ENCODE results near the gene SRPK3.
"Not testable (repeated sequence)": the region's sequence is repeated elsewhere in the genome, so short reads cannot be mapped to it uniquely, and the experiment has no call there.

The SRPK3 gene

DNA sequence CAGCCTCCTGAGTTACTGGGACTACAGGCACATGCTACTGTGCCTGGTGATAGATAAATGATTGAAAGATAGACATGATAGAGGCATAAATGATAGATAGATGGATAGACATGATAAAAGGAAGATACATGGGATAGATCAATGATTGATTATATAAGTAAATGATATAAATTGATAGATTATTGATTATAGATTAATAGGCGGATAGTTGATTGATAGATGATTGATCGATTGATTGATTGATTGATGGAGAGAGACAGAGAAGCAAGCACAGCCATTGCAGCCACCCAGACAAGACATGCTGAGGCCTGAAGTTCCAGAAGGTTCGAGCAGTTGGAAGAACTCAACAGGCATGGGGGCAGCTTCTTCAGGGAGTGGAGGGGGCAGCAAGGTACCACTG lies 34.5 kb upstream of the SRPK3 start:
- DNase-seq, result no peak

DNA sequence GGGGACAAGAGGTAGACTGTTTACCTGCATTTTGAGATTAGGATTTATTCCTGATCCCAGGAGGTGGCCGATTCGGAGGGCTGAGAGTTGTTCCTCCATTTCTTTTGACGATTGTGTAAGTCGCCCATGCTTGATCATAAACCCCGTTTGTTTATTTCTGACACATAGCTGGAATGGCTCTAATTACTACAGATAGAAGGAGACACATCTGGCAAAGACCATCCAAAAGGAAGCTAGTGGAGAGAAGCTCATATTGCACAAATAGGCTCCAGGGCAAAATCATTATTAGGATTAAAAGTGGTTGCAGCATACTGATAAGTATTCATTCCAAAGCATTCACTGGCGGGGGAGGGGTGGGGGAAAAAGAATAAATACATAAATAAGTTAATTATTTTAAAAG lies 33.9 kb upstream of the SRPK3 start:
- DNase-seq, result not testable (repeated sequence)

DNA sequence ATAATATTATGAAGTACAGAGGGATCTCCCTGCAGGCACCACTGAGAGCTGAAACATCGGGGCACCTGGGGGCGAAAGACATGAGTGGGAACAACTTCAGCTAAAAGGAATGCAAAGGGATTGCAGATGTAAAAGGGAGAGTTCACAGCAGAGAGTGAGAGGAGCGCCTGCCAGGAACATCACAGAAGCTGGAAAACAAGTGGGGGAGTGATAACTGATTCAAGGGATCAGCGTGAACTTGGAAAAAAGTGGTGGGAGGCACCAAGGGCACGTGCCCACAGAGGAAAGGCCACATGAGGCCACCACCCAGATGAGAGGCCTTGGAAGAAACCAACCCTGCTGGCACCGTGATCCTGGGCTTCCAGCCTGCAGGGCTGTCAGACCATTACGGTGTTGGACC lies 31.8 kb upstream of the SRPK3 start:
- not testable (repeated sequence) for DNase-seq

DNA sequence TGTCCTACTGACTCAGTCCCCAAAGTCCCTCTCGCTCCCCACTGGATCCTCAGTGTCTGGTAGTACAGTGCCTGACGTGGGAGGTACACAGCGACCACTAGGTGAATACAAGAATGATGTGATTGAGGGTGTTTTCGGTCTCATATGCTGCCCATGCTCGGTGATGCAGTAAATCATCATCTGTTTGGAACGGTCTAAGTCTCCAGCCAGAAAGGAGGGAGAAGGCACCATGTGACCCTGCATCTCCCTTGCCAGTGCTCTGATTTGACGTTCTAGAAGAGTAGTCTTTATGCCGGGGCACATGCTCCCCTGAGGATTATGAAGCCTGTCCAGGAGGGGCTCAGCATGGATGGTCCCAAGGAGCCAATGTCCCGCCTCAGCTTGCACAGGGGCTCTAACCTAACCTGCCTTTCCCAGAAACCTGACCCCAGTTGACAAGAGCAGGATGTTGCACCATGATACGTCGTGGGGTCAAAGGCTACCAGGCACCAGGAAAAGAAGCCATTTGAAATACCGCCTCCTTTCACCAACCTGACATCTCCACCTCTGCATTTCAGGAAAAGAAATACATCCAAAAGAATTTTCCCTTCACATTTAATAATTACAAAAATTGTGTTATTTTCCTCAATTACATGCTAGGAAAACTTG lies 30.6 kb upstream of the SRPK3 start:
- DNase-seq, result no peak

DNA sequence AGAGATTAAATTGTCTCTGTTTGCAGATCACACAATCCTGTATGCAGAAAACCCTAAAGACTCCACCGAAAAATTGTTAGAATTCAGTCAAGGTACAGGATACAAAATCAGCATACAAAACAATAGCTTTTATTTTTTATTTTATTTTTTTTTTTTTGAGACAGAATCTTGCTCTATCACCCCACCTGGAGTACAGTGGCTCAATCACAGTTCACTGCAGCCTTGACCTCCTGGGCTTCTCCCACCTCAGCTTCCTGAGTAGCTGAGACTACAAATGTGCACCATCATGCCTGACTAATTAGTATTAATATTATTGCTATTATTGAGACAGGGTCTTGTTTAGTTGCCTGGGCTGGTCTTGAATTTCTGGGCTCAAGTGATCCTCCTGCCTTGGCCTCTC lies 25.7 kb upstream of the SRPK3 start:
- DNase-seq, result no peak

DNA sequence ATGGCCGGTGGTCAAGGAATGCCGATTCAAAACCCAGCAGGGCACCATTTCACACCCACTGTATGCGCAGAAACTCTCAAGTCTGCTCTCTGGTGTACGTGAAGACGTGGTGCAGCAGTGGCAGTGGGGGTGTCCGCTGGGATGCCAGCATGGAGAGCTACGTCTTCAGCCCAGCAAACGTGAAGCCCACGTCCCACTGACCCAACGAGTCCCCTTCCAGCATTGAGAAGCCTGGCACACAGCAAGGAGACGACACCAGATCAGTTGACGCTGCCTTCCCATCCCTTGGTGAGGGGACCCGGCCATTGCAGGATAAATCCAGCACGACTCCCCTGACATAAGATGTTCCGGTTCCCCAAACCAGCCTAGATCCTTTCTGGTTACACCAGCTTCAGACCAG lies 19.0 kb upstream of the SRPK3 start:
- DNase-seq, result no peak

DNA sequence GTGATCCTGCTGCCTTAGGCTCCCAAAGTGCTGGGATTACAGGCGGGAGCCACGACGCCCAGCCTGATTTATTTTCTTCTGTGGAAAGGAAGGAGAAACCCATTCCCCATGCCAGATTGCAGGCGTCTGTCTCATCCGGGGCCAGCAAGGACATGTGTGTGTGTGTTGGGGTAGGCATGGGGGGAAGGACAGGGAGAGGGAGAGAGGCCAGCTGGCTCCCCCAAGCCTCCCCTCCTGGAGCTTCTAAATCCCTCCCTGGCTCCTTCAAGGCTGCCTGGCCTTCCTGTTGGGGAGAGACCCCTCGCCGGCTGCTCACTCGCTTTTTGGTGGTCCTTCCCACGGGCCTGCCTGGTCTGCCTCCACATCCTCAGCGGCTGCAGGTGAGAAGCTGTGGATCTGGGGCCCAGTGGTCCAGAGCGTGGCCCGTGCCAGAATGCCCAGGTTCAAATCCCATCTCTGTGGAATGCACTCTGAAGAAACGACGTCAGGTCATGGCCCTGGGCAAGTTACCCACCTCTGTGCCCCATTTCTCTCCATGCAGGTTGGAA lies 18.1 kb upstream of the SRPK3 start:
- DNase-seq, result no peak

DNA sequence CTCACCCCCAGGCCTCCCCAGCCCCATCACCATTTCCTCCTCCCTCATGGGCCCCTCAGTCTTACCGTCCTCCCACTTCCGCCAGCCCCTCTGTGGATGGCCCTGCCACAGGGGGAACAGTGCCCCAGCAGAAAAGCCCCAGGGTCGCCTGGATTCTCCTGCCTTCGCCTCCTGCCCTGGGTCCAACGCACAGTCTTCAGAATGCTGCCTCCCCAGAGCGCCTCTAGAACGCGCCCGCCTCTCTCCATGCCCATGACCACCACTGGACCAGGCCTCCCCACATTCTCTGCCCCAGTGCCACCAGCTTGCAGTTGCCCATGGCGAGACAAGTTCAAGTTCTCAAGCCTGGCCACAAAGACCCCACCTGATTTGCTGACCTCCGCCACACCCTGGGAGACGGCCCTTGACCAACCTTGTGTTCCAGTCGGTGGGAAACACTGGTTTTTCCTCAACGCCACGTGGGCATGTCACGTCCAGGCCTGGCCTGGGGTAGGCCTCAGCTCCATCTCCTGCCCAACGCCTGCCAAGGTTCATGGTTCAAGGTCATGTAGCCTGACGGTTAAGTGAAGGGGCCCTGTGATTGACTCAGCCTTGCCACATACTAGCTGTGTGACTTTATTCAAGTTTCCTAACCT lies 17.4 kb upstream of the SRPK3 start:
- no peak for DNase-seq

DNA sequence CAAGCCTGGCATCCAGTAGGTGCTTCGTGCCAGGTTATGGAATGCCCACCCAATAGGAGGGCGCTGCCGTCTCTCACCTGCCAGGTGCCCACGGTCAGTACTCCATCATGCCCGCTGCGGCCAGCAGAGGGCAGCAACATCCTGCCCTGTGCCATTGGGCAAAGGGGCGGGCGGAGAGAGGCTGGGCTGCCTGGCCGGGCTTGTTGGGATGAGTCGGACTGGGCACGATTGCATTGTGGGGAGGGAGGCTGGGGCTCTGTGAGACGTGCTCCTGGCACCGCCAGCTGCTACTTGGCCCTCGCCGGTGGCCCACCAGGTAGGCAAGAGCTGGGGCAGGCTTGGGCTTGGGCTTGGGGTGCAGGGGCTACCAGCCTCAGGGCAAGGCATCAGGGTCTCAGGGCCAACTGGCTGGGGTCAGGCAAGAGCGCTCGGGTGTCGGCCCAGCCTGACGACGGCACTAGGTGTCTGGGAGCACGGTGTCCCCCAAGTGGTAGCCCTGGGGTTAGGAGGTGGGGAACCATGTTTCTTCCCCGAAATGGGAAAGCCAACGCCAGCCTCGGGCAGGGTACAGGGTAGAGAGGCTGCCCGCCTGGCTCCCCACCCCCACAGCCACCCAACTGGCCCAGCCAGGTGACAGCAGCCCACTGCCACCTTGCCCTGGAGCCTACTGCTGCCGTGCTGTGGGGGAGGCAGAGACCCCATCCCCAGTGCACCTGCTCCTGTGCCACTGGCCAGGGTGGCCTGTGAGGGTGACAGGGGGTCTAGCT lies 16.7 kb upstream of the SRPK3 start, which contains the start of gene PLXNB3:
PLXNB3 (plus strand) TSS at position 261 of the 767 bp plus-strand sequence. CDS start 1,287 bp downstream, outside the sequence.
- DNase-seq, result peak; percentile 81

DNA sequence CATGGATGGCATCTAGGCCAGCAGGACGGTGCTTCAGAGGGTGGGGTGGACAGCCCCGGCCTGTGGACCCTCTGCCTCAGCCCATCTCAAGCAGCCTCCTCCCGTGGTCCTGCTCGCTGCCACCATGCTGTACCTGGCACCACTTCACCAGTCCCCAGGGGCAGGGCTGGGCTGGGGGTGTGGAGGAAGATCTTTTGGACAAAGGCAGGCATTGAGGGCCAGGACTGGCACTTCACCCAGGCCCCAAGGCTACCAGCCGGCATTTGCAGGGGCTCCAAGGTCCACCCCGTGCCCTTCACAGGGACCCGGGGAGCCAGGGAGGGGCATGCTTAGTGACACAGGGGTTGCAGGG lies 16.1 kb upstream of the SRPK3 start:
- DNase-seq, result no peak

DNA sequence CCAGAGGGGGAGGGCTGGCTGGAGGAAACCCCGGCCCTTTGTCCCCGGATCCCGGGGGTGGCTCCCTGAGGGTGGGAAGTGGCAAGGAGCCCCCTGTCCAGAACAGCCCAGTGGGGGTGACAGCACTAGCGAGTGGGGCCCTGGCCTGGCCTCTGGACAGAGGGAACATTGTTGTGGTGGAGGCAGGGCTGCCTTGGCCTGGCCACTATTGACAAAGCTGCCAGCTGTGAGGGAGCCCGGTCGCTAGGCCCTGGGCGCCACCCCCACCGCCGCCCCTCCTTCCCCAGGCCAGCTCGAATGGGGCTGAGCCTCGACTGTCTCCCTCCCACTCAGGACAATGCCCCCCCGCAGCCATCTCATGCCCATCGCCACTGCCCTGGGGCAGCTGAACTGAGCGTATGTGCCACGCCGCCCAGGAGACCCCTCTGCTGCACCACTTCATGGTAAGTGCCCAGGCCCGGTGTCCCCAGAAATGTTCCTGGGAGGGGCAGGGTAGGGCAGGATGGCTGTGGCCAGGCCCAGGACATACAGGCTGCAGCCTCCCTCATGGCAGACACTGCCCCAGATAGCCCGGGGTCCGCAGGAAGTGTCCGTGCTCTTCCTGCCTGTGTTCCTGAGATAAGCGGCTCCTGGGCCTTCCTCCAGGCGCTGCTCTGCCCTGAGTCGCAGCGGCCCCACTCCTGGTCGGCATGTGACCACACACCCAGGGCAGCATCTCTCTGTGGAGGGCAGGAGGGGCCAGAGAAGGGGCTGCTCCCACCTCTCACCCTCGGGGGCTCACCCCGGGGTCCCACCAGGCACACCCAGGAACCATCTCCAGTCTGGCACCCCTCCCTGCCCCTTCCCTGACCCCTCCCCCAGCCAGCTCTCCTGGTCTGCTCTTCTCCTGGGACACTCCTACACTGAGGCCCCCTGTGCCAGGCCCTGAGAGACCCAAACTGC lies 15.4 kb upstream of the SRPK3 start:
- no peak for DNase-seq

DNA sequence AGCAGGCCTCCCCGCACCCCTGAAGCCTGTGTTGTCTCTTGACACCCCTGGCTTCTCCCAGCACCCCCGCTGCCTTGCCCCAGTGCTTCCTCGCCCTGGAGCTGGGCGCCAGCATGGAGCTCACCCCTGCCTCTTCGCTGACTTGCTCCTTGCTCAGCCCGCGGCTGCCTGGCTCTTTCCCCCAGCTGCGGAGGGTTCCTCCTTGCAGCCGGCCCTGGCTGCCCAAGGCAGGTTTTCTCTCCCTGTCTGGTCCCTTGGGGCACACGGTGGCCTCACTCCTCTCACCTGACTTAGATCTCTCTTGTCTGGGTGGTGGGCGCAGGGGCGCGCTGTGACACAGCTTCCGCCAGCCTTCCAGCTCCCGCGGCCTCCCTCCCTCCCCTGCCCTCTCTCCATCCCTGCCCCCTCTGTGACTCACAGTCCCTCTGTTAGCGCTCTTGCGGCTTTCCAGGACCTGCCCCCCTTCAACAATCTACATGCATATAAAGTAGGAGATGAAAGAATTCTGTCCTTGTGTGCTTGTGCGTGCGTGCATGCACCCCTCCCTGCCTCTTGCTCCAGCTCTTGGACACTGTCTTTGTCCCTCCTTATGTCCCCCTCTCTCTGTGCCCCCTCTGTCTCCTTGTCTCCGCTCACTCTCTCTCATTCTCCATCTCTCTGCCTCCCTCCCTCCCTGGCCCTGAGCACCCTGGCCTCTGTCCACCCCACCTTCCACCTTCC lies 14.6 kb upstream of the SRPK3 start:
- DNase-seq, result no peak

DNA sequence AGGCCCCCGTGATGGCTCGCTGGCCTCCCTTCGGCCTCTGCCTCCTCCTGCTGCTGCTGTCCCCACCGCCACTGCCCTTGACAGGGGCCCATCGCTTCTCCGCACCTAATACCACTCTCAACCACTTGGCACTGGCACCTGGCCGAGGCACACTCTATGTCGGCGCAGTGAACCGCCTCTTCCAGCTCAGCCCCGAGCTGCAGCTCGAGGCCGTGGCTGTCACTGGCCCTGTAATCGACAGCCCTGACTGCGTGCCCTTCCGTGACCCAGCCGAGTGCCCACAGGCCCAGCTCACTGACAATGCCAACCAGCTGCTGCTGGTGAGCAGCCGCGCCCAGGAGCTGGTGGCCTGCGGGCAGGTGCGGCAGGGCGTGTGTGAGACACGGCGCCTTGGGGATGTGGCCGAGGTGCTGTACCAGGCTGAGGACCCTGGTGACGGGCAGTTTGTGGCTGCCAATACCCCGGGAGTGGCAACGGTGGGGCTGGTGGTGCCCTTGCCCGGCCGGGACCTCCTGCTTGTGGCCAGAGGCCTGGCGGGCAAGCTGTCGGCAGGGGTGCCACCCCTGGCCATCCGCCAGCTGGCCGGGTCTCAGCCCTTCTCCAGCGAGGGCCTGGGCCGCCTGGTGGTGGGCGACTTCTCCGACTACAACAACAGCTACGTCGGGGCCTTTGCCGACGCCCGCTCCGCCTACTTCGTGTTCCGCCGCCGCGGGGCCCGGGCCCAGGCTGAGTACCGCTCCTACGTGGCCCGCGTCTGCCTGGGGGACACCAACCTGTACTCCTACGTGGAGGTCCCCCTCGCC lies 13.8 kb upstream of the SRPK3 start:
- DNase-seq, result no peak

DNA sequence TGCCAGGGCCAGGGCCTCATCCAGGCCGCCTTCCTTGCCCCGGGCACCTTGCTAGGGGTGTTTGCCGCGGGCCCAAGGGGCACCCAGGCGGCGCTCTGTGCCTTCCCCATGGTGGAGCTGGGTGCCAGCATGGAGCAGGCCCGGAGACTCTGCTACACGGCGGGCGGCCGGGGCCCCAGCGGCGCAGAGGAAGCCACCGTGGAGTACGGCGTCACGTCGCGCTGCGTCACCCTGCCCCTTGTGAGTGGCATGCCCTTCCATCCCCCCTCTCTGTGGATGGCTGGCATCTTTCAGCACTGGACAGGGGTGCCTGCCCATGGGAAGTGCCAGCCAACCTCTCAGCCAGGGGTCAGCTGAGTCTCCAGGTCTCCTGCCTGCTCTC lies 13.2 kb upstream of the SRPK3 start:
- no peak for DNase-seq

DNA sequence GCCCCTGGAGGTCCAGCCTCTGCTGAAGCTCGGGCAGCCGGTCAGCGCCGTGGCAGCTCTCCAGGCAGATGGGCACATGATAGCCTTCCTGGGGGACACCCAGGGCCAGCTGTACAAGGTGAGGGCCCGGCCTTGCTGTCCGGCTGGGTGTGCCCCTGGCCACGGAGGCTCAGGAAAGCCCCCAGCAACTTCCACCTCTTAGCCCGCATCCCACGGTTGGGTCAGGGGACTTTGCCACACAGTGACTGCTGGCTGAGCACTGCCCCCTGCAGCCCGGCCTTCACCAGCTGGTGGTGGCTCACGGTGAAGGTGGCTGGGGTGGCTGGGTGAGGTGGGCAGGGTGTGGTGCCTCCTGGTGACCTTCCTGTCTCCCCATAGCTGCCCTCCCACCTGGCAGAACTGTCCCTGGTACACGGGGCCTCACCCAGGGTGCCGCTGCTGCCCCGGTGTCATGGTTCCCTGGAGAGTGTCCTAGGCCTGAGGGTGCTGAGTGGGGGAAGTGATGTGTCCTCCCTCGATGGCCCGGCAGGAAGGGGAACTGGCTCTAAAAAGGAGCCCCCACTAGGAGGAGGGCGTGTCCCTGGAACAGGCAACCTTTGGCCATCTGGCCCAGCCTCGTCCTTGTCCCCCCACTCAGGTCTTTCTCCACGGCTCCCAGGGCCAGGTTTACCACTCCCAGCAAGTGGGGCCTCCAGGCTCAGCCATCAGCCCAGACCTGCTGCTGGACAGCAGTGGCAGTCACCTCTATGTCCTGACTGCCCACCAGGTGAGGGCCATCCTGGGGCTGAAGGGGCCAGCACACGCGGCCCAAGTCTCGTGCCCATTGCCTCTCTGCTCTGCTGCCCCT lies 12.3 kb upstream of the SRPK3 start:
- no peak for DNase-seq

DNA sequence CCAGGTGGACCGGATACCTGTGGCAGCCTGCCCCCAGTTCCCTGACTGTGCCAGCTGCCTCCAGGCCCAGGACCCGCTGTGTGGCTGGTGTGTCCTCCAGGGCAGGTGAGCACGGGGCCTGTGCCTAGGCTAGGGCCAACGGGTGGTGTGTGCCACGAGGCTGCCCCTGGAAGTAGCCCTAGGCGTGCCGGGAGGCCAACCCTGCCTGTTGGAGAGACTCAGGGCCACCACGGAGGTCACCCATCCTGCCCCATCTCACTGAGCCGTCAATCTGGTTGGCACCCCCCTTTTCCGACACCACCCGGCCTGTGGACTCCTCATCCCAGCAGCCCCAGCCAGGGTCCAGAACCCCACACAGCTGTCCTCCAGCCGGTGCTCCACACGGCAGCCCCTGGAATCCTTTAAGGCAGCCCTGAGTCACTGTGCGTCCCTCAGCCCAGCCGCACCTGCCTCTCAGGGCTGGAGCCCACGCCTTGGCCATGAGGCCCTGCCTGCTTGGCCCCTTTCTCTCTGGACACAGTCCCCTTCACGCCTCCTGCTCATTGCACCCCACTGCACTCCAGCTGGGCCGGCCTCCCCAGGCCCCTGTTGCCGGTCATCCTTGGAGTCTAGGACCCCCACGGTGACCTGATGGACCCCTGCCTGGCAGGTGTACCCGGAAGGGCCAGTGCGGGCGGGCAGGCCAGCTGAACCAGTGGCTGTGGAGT lies 11.5 kb upstream of the SRPK3 start:
- DNase-seq, result no peak

DNA sequence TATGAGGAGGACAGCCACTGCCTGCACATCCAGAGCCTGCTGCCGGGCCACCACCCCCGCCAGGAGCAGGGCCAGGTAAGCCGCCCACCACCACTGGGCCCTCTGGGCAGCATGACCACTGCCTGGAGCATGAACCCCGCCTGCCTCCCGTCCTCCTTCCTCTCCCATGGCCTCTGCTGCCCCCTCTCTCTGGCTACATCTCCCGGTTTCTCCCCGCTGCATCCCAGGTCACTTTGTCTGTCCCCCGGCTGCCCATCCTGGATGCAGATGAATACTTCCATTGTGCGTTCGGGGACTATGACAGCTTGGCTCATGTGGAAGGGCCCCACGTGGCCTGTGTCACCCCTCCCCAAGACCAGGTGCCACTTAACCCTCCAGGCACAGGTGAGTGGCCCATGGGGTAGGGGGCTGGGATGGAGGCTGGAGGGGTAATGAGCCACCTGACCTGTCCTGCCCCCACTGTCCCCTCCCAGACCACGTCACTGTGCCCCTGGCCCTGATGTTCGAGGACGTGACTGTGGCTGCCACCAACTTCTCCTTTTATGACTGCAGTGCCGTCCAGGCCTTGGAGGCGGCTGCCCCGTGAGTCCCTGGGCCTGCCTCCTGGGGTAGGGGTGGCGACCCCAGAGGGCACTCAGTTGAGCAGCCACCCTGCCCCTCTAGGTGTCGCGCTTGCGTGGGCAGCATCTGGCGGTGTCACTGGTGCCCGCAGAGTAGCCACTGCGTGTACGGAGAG lies 10.8 kb upstream of the SRPK3 start:
- DNase-seq, result no peak

DNA sequence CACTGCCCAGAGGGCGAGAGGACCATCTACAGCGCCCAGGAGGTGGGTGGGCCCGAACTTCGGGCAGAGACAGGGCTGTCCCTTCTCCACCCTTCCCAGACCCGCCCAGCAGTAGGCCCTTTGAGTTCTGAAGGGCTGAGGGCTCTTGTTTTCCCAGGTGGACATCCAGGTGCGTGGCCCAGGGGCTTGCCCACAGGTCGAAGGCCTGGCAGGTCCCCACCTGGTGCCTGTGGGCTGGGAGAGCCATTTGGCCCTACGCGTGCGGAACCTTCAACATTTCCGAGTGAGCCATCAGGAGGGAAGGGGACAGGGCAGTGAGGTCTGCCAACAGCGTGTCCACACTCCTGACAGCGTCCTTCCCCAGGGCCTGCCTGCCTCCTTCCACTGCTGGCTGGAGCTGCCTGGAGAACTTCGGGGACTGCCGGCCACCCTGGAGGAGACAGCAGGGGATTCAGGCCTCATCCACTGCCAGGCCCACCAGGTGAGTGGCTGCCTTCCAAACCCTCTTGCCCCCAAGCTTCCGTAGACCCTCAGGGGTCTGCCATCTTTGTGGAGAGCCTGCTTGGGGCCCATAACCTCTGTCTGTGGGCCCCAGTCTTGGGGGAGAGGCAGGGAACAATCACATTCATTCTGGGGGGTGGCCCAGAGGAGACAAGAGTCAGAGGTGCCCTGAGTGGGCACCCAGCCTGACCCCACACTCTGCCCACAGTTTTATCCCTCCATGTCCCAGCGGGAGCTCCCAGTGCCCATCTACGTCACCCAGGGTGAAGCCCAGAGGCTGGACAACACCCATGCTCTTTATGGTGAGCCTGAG lies 10.0 kb upstream of the SRPK3 start:
- no peak for DNase-seq
